Mesenchymal stem cell (in vitro differentiated cells and primary cell): ENCODE measurements around the gene MARK4.
A peak's percentile ranks its signal among the peaks of the same experiment; 100 is the strongest.

Source experiments
- DNase-seq: peaks from one replicate; pipeline ENCODE4 v3.0.0-alpha.2; 2013
- H2AFZ ChIP-seq: one replicate; pipeline ENCODE4 v1.6.1; 2013; ENCODE audit warnings: low read depth, mild to moderate bottlenecking, control low read depth, inconsistent platforms, low read length, moderate library complexity
- H2AK5ac ChIP-seq: 2 replicates; pipeline ENCODE4 v1.6.1; 2013; ENCODE audit warnings: low read length, moderate library complexity, mild to moderate bottlenecking, inconsistent platforms; ENCODE audit not compliant: severe bottlenecking
- H2BK120ac ChIP-seq: one replicate; pipeline ENCODE4 v1.6.1; 2013; ENCODE audit warnings: low read depth, mild to moderate bottlenecking, inconsistent platforms, low read length, moderate library complexity
- H2BK12ac ChIP-seq, 2 experiments: one replicate each; pipeline ENCODE4 v1.6.1; 2013; ENCODE audit warnings: inconsistent platforms in 2 of 2, low read length in 2 of 2, mild to moderate bottlenecking in 2 of 2, moderate library complexity in 2 of 2, control low read depth in 1 of 2
- H2BK15ac ChIP-seq: one replicate; pipeline ENCODE4 v1.6.1; 2013; ENCODE audit warnings: mild to moderate bottlenecking, low read depth, inconsistent platforms; ENCODE audit not compliant: poor library complexity, severe bottlenecking
- H2BK5ac ChIP-seq: 2 replicates; pipeline ENCODE4 v1.6.1; 2013; ENCODE audit warnings: low read depth, mild to moderate bottlenecking, low read length, control low read depth, inconsistent platforms; ENCODE audit not compliant: poor library complexity, severe bottlenecking
- H3K14ac ChIP-seq, 2 experiments: one replicate each; pipeline ENCODE4 v1.6.1; 2013; ENCODE audit warnings: inconsistent platforms in 2 of 2, low read length in 2 of 2, control low read depth in 1 of 2, mild to moderate bottlenecking in 1 of 2, moderate library complexity in 1 of 2
- H3K18ac ChIP-seq, 2 experiments: one replicate each; pipeline ENCODE4 v1.6.1; 2013; ENCODE audit warnings: inconsistent platforms in 2 of 2, low read length in 2 of 2, control low read depth in 1 of 2, low read depth in 1 of 2, mild to moderate bottlenecking in 1 of 2
- H3K23ac ChIP-seq, 2 experiments: one replicate each; pipeline ENCODE4 v1.6.1; 2013; ENCODE audit warnings: inconsistent platforms in 2 of 2, low read length in 2 of 2, mild to moderate bottlenecking in 2 of 2, moderate library complexity in 2 of 2, control low read depth in 1 of 2
- H3K27ac ChIP-seq: 2 replicates; pipeline ENCODE4 v1.5.1; 2013; ENCODE audit warnings: mild to moderate bottlenecking, moderate library complexity, low read length, control low read depth, inconsistent platforms; ENCODE audit not compliant: poor library complexity, severe bottlenecking
- H3K27me3 ChIP-seq, 2 experiments: 2 replicates each; pipeline versions ENCODE4 v1.6.1 to v1.7.0; 2013; ENCODE audit warnings: low read length in 2 of 2, mild to moderate bottlenecking in 2 of 2, moderate library complexity in 2 of 2, control low read depth in 1 of 2, inconsistent platforms in 1 of 2; ENCODE audit not compliant: control insufficient read depth in 1 of 2, insufficient read depth in 1 of 2
- H3K36me3 ChIP-seq, 2 experiments: 2 replicates each; pipeline versions ENCODE4 v1.6.1 to v1.7.0; 2013; ENCODE audit warnings: low read length in 2 of 2, control low read depth in 1 of 2, inconsistent platforms in 1 of 2, low read depth in 1 of 2, mild to moderate bottlenecking in 1 of 2; ENCODE audit not compliant: insufficient read depth in 2 of 2, control insufficient read depth in 1 of 2
- H3K4ac ChIP-seq, 2 experiments: one replicate each; pipeline ENCODE4 v1.6.1; 2013; ENCODE audit warnings: inconsistent platforms in 2 of 2, low read length in 2 of 2, mild to moderate bottlenecking in 2 of 2, moderate library complexity in 2 of 2, control low read depth in 1 of 2, low read depth in 1 of 2
- H3K4me1 ChIP-seq: 2 replicates; pipeline ENCODE4 v1.6.1; 2013; ENCODE audit warnings: low read depth, low read length, control low read depth; ENCODE audit not compliant: control insufficient read depth, insufficient read depth
- H3K4me2 ChIP-seq: 2 replicates; pipeline ENCODE4 v1.6.1; 2013; ENCODE audit warnings: low read length, mild to moderate bottlenecking, inconsistent platforms; ENCODE audit not compliant: poor library complexity, severe bottlenecking
- H3K4me3 ChIP-seq, 2 experiments: 2 replicates each; pipeline versions ENCODE4 v1.5.1 to v1.7.0; 2013; ENCODE audit warnings: low read length in 2 of 2, mild to moderate bottlenecking in 2 of 2, control low read depth in 1 of 2, low read depth in 1 of 2; ENCODE audit not compliant: insufficient read depth in 1 of 2
- H3K79me1 ChIP-seq: replicated peaks from 2 replicates; pipeline ENCODE4 v1.6.1; 2013; ENCODE audit warnings: mild to moderate bottlenecking, control low read depth, low read length, inconsistent platforms; ENCODE audit not compliant: poor library complexity, severe bottlenecking
- H3K9ac ChIP-seq: 2 replicates; pipeline ENCODE4 v1.7.0; 2013; ENCODE audit warnings: mild to moderate bottlenecking, low read length, moderate library complexity
- H3K9me3 ChIP-seq: 2 replicates; pipeline ENCODE4 v1.7.0; 2013; ENCODE audit warnings: mild to moderate bottlenecking, low read length; ENCODE audit not compliant: control insufficient read depth
- H4K8ac ChIP-seq: one replicate; pipeline ENCODE4 v1.6.1; 2013; ENCODE audit warnings: inconsistent platforms, mild to moderate bottlenecking, low read length, moderate library complexity
- H4K91ac ChIP-seq: one replicate; pipeline ENCODE4 v1.6.1; 2013; ENCODE audit warnings: mild to moderate bottlenecking, low read length, inconsistent platforms
- WGBS: methylation state at CpG from one replicate; pipeline ENCODE4 v1.1.7; 2013; ENCODE audit warnings: mixed read lengths; 5-methylcytosine and 5-hydroxymethylcytosine counted together

Gene MARK4

GRCh38 chr19:45297674-45298073 is 46.6 kb downstream of the MARK4 start:
- H2BK120ac ChIP-seq: no peak overlapping the region
- no peaks in the 10 kb centered on the region for H3K4me1 ChIP-seq
- H4K91ac ChIP-seq: no peak overlapping the region
- no peak overlapping the region for H2AFZ ChIP-seq
- H3K9ac ChIP-seq: no peak overlapping the region
- no peak overlapping the region for H4K8ac ChIP-seq
- no peaks in the 10 kb centered on the region for H3K79me1 ChIP-seq
- H3K27ac ChIP-seq: no peak overlapping the region
- H3K14ac ChIP-seq: no peak overlapping the region
- no peak overlapping the region for H3K23ac ChIP-seq
- no peak overlapping the region for H3K4me3 ChIP-seq
- H2AK5ac ChIP-seq: no peak overlapping the region
- DNase-seq: no peak
- no peaks in the 10 kb centered on the region for H3K27me3 ChIP-seq
- H3K9me3 ChIP-seq: peaks cover 4% of the 10 kb centered on the region
- no peak overlapping the region for H3K4me2 ChIP-seq
- no peak overlapping the region for H3K18ac ChIP-seq
- H2BK5ac ChIP-seq: no peak overlapping the region
- H3K4ac ChIP-seq: no peak overlapping the region
- no peak overlapping the region for H2BK12ac ChIP-seq
- H2BK15ac ChIP-seq: no peak overlapping the region
- WGBS: 94% methylated on average over 13 of the region's 18 CpGs
- H3K36me3 ChIP-seq: peaks cover 67 to 76% of the 10 kb centered on the region in 2 experiments

GRCh38 chr19:45298264-45298663 is 47.2 kb downstream of the MARK4 start:
- Histone ChIP-seq H2BK15ac (no peak overlapping the region), H3K14ac (no peak overlapping the region), H3K79me1 (no peaks in the 10 kb centered on the region), H3K27ac (no peak overlapping the region), H2BK12ac (no peak overlapping the region), H3K9ac (no peak overlapping the region), H2AK5ac (no peak overlapping the region), H3K18ac (no peak overlapping the region), H3K4me1 (no peaks in the 10 kb centered on the region), H3K27me3 (no peaks in the 10 kb centered on the region), H2BK120ac (no peak overlapping the region), H3K4me3 (no peak overlapping the region), H4K8ac (no peak overlapping the region), H3K4me2 (no peak overlapping the region), H3K36me3 (peaks cover 73 to 75% of the 10 kb centered on the region in 2 experiments), H3K23ac (no peak overlapping the region), H3K4ac (no peak overlapping the region), H2AFZ (no peak overlapping the region), H3K9me3 (peaks cover 4% of the 10 kb centered on the region), H2BK5ac (no peak overlapping the region), H4K91ac (no peak overlapping the region)
- WGBS: 98% methylated on average over 3 of the region's 5 CpGs
- DNase-seq: no peak

- Histone ChIP-seq H3K9me3 (peaks cover 9% of the 10 kb centered on the region), H3K9ac (no peak overlapping the region), H2BK120ac (no peak overlapping the region), H3K36me3 (peaks cover 61 to 62% of the 10 kb centered on the region in 2 experiments), H3K4ac (no peak overlapping the region), H4K8ac (no peak overlapping the region), H3K27ac (no peak overlapping the region), H4K91ac (no peak overlapping the region), H3K4me3 (peak overlapping the region in 1 of 2 experiments; percentile 14), H3K79me1 (no peaks in the 10 kb centered on the region), H3K14ac (no peak overlapping the region), H3K18ac (no peak overlapping the region), H3K4me1 (no peaks in the 10 kb centered on the region), H3K27me3 (no peaks in the 10 kb centered on the region), H2BK15ac (no peak overlapping the region), H2BK5ac (no peak overlapping the region), H3K4me2 (no peak overlapping the region), H2BK12ac (no peak overlapping the region), H2AFZ (no peak overlapping the region), H3K23ac (no peak overlapping the region), H2AK5ac (no peak overlapping the region)
- no peak for DNase-seq
- WGBS: 91% methylated on average over 6 of the region's 6 CpGs
Measured at GRCh38 chr19:45299719-45300118, 48.6 kb downstream of the MARK4 start.

GRCh38 chr19:45302416-45302815 is 51.3 kb downstream of the MARK4 start:
- no peaks in the 10 kb centered on the region for H3K27me3 ChIP-seq
- H3K23ac ChIP-seq: no peak overlapping the region
- H2AFZ ChIP-seq: no peak overlapping the region
- H2BK5ac ChIP-seq: no peak overlapping the region
- no peak overlapping the region for H3K27ac ChIP-seq
- peaks cover 5% of the 10 kb centered on the region for H3K9me3 ChIP-seq
- no peak for DNase-seq
- H3K79me1 ChIP-seq: no peaks in the 10 kb centered on the region
- no peak overlapping the region for H4K8ac ChIP-seq
- no peak overlapping the region for H2BK12ac ChIP-seq
- no peak overlapping the region for H3K4me2 ChIP-seq
- no peak overlapping the region for H2AK5ac ChIP-seq
- H3K4me3 ChIP-seq: no peak overlapping the region
- no peak overlapping the region for H3K4ac ChIP-seq
- no peak overlapping the region for H3K18ac ChIP-seq
- peaks cover 39 to 43% of the 10 kb centered on the region in 2 experiments for H3K36me3 ChIP-seq
- 91% methylated on average over 18 of the region's 27 CpGs for WGBS
- no peak overlapping the region for H2BK15ac ChIP-seq
- H3K9ac ChIP-seq: no peak overlapping the region
- no peak overlapping the region for H2BK120ac ChIP-seq
- no peak overlapping the region for H3K14ac ChIP-seq
- H4K91ac ChIP-seq: no peak overlapping the region
- no peaks in the 10 kb centered on the region for H3K4me1 ChIP-seq
